HCT116 (cell line): ENCODE measurements around the gene RGS6. TPM values are rescaled to one million over a fixed set of nuclear protein-coding genes. Genes with fewer than 3 reads are reported as not detected.

ENCODE experiments used
- ATAC-seq: fragments of 200-7000 bp; cut with Tn5 transposase; 2 replicates; pipeline ENCODE4 v1.9.1; 2020; ENCODE audit warnings: mild to moderate bottlenecking, moderate library complexity
- BruUV-seq: library from RNA; stranded (reverse); fragments of 400-500 nt; replicated peaks from 2 replicates; lab custom pipeline; 2021; lab: Mats Ljungman, UMichigan
- CTCF ChIA-PET: fragments of 300-600 bp; sonication (Branson Sonifier 250); formaldehyde crosslinking; loops from one replicate; lab custom pipeline; 2021; ENCODE audit warnings: antibody characterized with exemption; lab: Charles Lee
- POLR2A ChIA-PET: fragments of 300-600, 350-600 bp; sonication (Branson Sonifier 250); formaldehyde crosslinking; loops from one replicate; lab custom pipeline; 2021; ENCODE audit warnings: antibody characterized with exemption; lab: Charles Lee
- RAD21 ChIA-PET, 2 experiments: fragments of 300-600 bp; sonication (Branson Sonifier 250); formaldehyde crosslinking; loops; one replicate each; lab custom pipeline; 2023; ENCODE audit warnings: low total read pairs in 2 of 2; ENCODE audit not compliant: uncharacterized antibody in 2 of 2, unreplicated experiment in 2 of 2, low non-redundant PET in 1 of 2; lab: Charles Lee
- DNase-seq: peaks from one replicate; pipeline ENCODE4 v3.0.0-alpha.2; 2010; ENCODE audit warnings: low read depth, low spot score
- H2AFZ ChIP-seq: fragments of 200-600 bp; shearing (Covaris generic), sonication (generic); 2 replicates; pipeline ENCODE4 v1.6.1; 2017; ENCODE audit warnings: low read depth, mixed run types, mixed read lengths, antibody characterized with exemption, low read length; ENCODE audit not compliant: poor library complexity, severe bottlenecking
- H3K27ac ChIP-seq: 2 replicates; pipeline ENCODE4 v1.5.1; 2012; ENCODE audit warnings: low read depth, low read length
- H3K27me3 ChIP-seq: fragments of 200-600 bp; sonication (generic); 2 replicates; pipeline ENCODE4 v1.6.1; 2016; ENCODE audit warnings: mixed run types, low read length, mixed read lengths; ENCODE audit not compliant: insufficient read depth
- H3K36me3 ChIP-seq, 2 experiments: fragments of 200-500 bp in 1 of 2; fragments of 200-600 bp in 1 of 2; sonication (Bioruptor generic) in 1 of 2; sonication (generic) in 1 of 2; 2 replicates each; pipeline versions ENCODE4 v1.5.1 to v1.6.1; 2014 to 2016; ENCODE audit warnings: low read length in 2 of 2, inconsistent platforms in 1 of 2, mixed read lengths in 1 of 2, mixed run types in 1 of 2; ENCODE audit not compliant: insufficient read depth in 2 of 2, control insufficient read depth in 1 of 2
- H3K4me1 ChIP-seq, 2 experiments: fragments of 200-600 bp in 1 of 2; sonication (generic) in 1 of 2; 2 replicates each; pipeline versions ENCODE4 v1.5.1 to v1.6.1; 2012 to 2017; ENCODE audit warnings: low read length in 2 of 2, inconsistent platforms in 1 of 2, mild to moderate bottlenecking in 1 of 2, mixed read lengths in 1 of 2, mixed run types in 1 of 2, moderate library complexity in 1 of 2; ENCODE audit not compliant: insufficient read depth in 2 of 2, control insufficient read depth in 1 of 2
- H3K4me2 ChIP-seq: fragments of 200-600 bp; sonication (generic); 2 replicates; pipeline ENCODE4 v1.6.1; 2017; ENCODE audit warnings: mixed run types, low read length, mixed read lengths
- H3K4me3 ChIP-seq, 2 experiments: fragments of 200-600 bp in 1 of 2; sonication (generic) in 1 of 2; replicated peaks in 1 of 2; 2 replicates each; pipeline ENCODE4 v1.5.1; 2011 to 2016; ENCODE audit warnings: low read length in 2 of 2, control low read depth in 1 of 2, low read depth in 1 of 2, mild to moderate bottlenecking in 1 of 2, mixed read lengths in 1 of 2, mixed run types in 1 of 2
- H3K79me2 ChIP-seq: fragments of 200-600 bp; sonication (generic); 2 replicates; pipeline ENCODE4 v1.6.1; 2017; ENCODE audit warnings: mild to moderate bottlenecking, mixed run types, low read length, moderate library complexity, mixed read lengths; ENCODE audit not compliant: insufficient read depth
- H3K9ac ChIP-seq: fragments of 200-600 bp; sonication (generic); 2 replicates; pipeline ENCODE4 v1.6.1; 2016; ENCODE audit warnings: low read length, mixed read lengths
- H3K9me2 ChIP-seq: fragments of 200-600 bp; sonication (generic), shearing (Covaris generic); 2 replicates; pipeline ENCODE4 v1.6.1; 2017; ENCODE audit warnings: mixed run types, mild to moderate bottlenecking, moderate library complexity; ENCODE audit not compliant: insufficient read depth
- H3K9me3 ChIP-seq, 2 experiments: fragments of 200-500 bp in 1 of 2; fragments of 200-600 bp in 1 of 2; sonication (Bioruptor generic) in 1 of 2; sonication (generic) in 1 of 2; 2 replicates each; pipeline ENCODE4 v1.6.1; 2014 to 2017; ENCODE audit warnings: low read length in 2 of 2, mixed read lengths in 2 of 2, inconsistent platforms in 1 of 2, low read depth in 1 of 2, mild to moderate bottlenecking in 1 of 2, mixed run types in 1 of 2, moderate library complexity in 1 of 2; ENCODE audit not compliant: control insufficient read depth in 1 of 2, insufficient read depth in 1 of 2
- H4K20me1 ChIP-seq: fragments of 200-600 bp; sonication (generic), shearing (Covaris generic); 2 replicates; pipeline ENCODE4 v1.6.1; 2017; ENCODE audit warnings: mixed run types, mild to moderate bottlenecking, moderate library complexity; ENCODE audit not compliant: insufficient read depth
- CBX3 ChIP-seq: IDR thresholded peaks from 2 replicates; pipeline ENCODE4 v1.6.1; 2012; ENCODE audit warnings: low read depth
- CEBPB ChIP-seq: IDR thresholded peaks from 2 replicates; pipeline ENCODE4 v1.6.1; 2012; ENCODE audit warnings: low read depth
- EGR1 ChIP-seq: IDR thresholded peaks from 2 replicates; pipeline ENCODE4 v1.6.1; 2012; ENCODE audit warnings: low read depth
- ELF1 ChIP-seq: IDR thresholded peaks from 2 replicates; pipeline ENCODE4 v1.6.1; 2012; ENCODE audit warnings: low read depth, borderline replicate concordance
- EZH2 ChIP-seq: fragments of 200-600 bp; sonication (generic); IDR thresholded peaks from 2 replicates; pipeline ENCODE4 v1.6.1; 2017; ENCODE audit warnings: antibody characterized with exemption, mixed run types
- EZH2phosphoT487 ChIP-seq: fragments of 200-600 bp; IDR thresholded peaks from 2 replicates; pipeline ENCODE4 v1.6.1; 2018; ENCODE audit warnings: antibody characterized with exemption, borderline replicate concordance
- JUND ChIP-seq: IDR thresholded peaks from 2 replicates; pipeline ENCODE4 v1.6.1; 2012
- POLR2A ChIP-seq: IDR thresholded peaks from 2 replicates; pipeline ENCODE4 v1.7.0; 2011; ENCODE audit warnings: borderline replicate concordance; ENCODE audit not compliant: insufficient read depth, insufficient read length; ENCODE audit errors: extremely low read depth
- POLR2AphosphoS5 ChIP-seq: IDR thresholded peaks from 2 replicates; pipeline ENCODE4 v1.6.1; 2011; ENCODE audit warnings: mild to moderate bottlenecking, low read depth, low read length, moderate library complexity
- SIN3A ChIP-seq: IDR thresholded peaks from 2 replicates; pipeline ENCODE4 v1.6.1; 2012; ENCODE audit warnings: low read depth
- SP1 ChIP-seq: IDR thresholded peaks from 2 replicates; pipeline ENCODE4 v1.6.1; 2012; ENCODE audit warnings: low read depth
- SRF ChIP-seq: IDR thresholded peaks from 2 replicates; pipeline ENCODE4 v1.6.1; 2012; ENCODE audit warnings: low read depth
- YY1 ChIP-seq: IDR thresholded peaks from 2 replicates; pipeline ENCODE4 v1.6.1; 2011; ENCODE audit warnings: low read length, low read depth, moderate library complexity, mild to moderate bottlenecking; ENCODE audit not compliant: insufficient replicate concordance; ENCODE audit errors: extremely low read depth
- ZFX ChIP-seq: fragments of 450-650 bp; IDR thresholded peaks from 2 replicates; pipeline ENCODE4 v1.6.1; 2017
- ZNF274 ChIP-seq: fragments of 200-500 bp; sonication (Bioruptor generic); IDR thresholded peaks from 2 replicates; pipeline ENCODE4 v1.6.1; 2014; ENCODE audit warnings: mild to moderate bottlenecking, low read depth, low read length, inconsistent platforms
- intact Hi-C: fragments of 100-400 bp; cut with micrococcal nuclease; formaldehyde crosslinking; loops from 2 replicates; pipeline ENCODE4 v1.10.0; 2022
- total RNA-seq: library from RNA; stranded (reverse); gene quantifications from one replicate; pipeline ENCODE4 v1.2.1, GENCODE V29; 2021; ENCODE audit not compliant: unreplicated experiment
- TF ChIP-seq, protein P1 (sequence below): IDR thresholded peaks from 2 replicates; pipeline ENCODE4 v1.6.1; 2012
- TF ChIP-seq, protein P2 (sequence below), 3 experiments: fragments of 200-600 bp in 1 of 3; sonication (generic) in 1 of 3; IDR thresholded peaks in 2 of 3; conservative IDR thresholded peaks in 1 of 3; 2 replicates each; pipeline ENCODE4 v1.5.1; 2012 to 2017; ENCODE audit warnings: low read depth in 2 of 3, low read length in 2 of 3, antibody characterized with exemption in 1 of 3, borderline replicate concordance in 1 of 3, control low read depth in 1 of 3, mild to moderate bottlenecking in 1 of 3, mixed read lengths in 1 of 3, mixed run types in 1 of 3, moderate library complexity in 1 of 3; ENCODE audit not compliant: insufficient read depth in 1 of 3
- TF ChIP-seq, protein P3 (sequence below): IDR thresholded peaks from 2 replicates; pipeline ENCODE4 v1.6.1; 2011; ENCODE audit warnings: mild to moderate bottlenecking, low read length, moderate library complexity; ENCODE audit not compliant: insufficient replicate concordance; ENCODE audit errors: extremely low read depth

The RGS6 gene
- total RNA-seq, 1 experiment from 2014 or later = 4.7 TPM

DNA sequence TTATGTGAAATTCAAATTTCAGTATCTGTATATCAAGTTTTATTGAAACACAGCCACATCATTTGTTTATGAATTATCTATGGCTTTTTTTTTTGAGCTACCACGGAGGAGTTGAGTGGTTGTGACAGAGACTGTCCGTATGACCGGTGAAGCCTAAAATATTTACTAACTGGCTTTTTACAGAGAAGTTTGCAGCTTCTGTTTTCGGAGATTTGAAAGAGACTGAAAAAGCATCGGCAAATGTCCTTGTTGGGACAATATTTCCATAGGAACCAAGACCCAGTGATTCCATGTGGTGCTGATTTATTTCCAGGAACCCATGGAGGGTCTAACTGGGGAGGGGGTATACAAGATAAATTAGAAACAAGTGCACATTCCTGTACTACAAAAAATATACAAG is 56.2 kb downstream of the RGS6 start:
- Histone ChIP-seq H3K4me3 (no peak overlapping the region), H3K4me2 (no peak overlapping the region), H3K9me2 (no peaks in the 10 kb centered on the region), H3K36me3 (no peaks in the 10 kb centered on the region), H3K27ac (no peak overlapping the region), H3K4me1 (no peaks in the 10 kb centered on the region), H2AFZ (no peak overlapping the region), H3K27me3 (no peaks in the 10 kb centered on the region), H4K20me1 (no peaks in the 10 kb centered on the region), H3K79me2 (no peaks in the 10 kb centered on the region), H3K9me3 (no peaks in the 10 kb centered on the region), H3K9ac (no peak overlapping the region)
- RAD21 ChIA-PET = no interaction called here
- POLR2A ChIA-PET = no interaction called here
- intact Hi-C loops = no loop called here
- ATAC-seq = no peak
- BruUV-seq = no TSS peak
- no peak for DNase-seq
- TF ChIP-seq ELF1 (no peak), ZNF274 (no peak)
- CTCF ChIA-PET = no interaction called here

DNA sequence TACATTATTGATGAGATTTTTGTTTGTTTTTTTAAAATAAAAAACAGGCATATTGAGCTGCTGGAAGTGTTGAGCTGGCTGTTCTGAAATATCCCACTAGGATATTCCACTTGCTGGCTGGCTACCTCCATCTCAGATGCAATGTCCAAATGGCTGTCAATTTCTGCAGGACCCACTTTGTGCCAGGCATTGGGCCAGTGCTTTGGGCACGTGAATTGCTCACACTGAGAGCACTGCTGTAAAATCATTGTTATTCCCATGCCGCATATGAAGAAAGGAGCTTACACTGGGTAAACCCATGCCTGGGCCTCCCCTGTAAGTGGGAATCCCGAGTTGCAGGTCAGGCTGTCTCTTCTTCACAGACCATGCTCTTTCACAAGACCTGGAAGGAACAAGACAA is 56.7 kb downstream of the RGS6 start:
- Histone ChIP-seq H3K79me2 (no peaks in the 10 kb centered on the region), H3K27me3 (no peaks in the 10 kb centered on the region), H4K20me1 (no peaks in the 10 kb centered on the region), H3K36me3 (no peaks in the 10 kb centered on the region), H3K9me3 (no peaks in the 10 kb centered on the region), H3K9ac (no peak overlapping the region), H3K4me3 (no peak overlapping the region), H3K4me1 (no peaks in the 10 kb centered on the region), H3K4me2 (no peak overlapping the region), H2AFZ (no peak overlapping the region), H3K9me2 (no peaks in the 10 kb centered on the region), H3K27ac (no peak overlapping the region)
- ChIA-PET CTCF (no interaction called here), RAD21 (no interaction called here), POLR2A (no interaction called here)
- intact Hi-C loops = no loop called here
- ATAC-seq (no peak), DNase-seq (no peak)
- BruUV-seq = no TSS peak
- no peak for TF ChIP-seq POLR2A
- no peak for TF ChIP-seq EZH2phosphoT487
- no peak for TF ChIP-seq SP1
- TF ChIP-seq YY1 = no peak
- TF ChIP-seq, protein P1, sequence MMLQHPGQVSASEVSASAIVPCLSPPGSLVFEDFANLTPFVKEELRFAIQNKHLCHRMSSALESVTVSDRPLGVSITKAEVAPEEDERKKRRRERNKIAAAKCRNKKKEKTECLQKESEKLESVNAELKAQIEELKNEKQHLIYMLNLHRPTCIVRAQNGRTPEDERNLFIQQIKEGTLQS = no peak
- no peak for TF ChIP-seq ELF1
- TF ChIP-seq SRF = no peak
- TF ChIP-seq JUND = no peak
- no peak for TF ChIP-seq SIN3A
- no peak for TF ChIP-seq POLR2AphosphoS5
- no peak for TF ChIP-seq CEBPB
- TF ChIP-seq, protein P2, sequence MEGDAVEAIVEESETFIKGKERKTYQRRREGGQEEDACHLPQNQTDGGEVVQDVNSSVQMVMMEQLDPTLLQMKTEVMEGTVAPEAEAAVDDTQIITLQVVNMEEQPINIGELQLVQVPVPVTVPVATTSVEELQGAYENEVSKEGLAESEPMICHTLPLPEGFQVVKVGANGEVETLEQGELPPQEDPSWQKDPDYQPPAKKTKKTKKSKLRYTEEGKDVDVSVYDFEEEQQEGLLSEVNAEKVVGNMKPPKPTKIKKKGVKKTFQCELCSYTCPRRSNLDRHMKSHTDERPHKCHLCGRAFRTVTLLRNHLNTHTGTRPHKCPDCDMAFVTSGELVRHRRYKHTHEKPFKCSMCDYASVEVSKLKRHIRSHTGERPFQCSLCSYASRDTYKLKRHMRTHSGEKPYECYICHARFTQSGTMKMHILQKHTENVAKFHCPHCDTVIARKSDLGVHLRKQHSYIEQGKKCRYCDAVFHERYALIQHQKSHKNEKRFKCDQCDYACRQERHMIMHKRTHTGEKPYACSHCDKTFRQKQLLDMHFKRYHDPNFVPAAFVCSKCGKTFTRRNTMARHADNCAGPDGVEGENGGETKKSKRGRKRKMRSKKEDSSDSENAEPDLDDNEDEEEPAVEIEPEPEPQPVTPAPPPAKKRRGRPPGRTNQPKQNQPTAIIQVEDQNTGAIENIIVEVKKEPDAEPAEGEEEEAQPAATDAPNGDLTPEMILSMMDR (IDR thresholded peaks at IDR 0.05 in 2 of 3, conservative IDR thresholded peaks at IDR 0.05 in 1 of 3; ENCODE audit: borderline replicate concordance in 1 of 3, insufficient read depth in 1 of 3, low read depth in 2 of 3, low read length in 2 of 3) = no peak
- no peak for TF ChIP-seq ZFX
- TF ChIP-seq EZH2 = no peak
- no peak for TF ChIP-seq EGR1
- TF ChIP-seq CBX3 = no peak
- TF ChIP-seq, protein P3, sequence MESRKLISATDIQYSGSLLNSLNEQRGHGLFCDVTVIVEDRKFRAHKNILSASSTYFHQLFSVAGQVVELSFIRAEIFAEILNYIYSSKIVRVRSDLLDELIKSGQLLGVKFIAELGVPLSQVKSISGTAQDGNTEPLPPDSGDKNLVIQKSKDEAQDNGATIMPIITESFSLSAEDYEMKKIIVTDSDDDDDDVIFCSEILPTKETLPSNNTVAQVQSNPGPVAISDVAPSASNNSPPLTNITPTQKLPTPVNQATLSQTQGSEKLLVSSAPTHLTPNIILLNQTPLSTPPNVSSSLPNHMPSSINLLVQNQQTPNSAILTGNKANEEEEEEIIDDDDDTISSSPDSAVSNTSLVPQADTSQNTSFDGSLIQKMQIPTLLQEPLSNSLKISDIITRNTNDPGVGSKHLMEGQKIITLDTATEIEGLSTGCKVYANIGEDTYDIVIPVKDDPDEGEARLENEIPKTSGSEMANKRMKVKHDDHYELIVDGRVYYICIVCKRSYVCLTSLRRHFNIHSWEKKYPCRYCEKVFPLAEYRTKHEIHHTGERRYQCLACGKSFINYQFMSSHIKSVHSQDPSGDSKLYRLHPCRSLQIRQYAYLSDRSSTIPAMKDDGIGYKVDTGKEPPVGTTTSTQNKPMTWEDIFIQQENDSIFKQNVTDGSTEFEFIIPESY = no peak
